ENCODE data around the gene RAD9A.
"Not testable (repeated sequence)": the region's sequence is repeated elsewhere in the genome, so short reads cannot be mapped to it uniquely, and the experiment has no call there.

Gene RAD9A

GRCh38 chr11:67397536-67397935 lies 5.8 kb downstream of the RAD9A start:
- no peak for DNase-seq (ENCODE audit: low read depth)

DNA sequence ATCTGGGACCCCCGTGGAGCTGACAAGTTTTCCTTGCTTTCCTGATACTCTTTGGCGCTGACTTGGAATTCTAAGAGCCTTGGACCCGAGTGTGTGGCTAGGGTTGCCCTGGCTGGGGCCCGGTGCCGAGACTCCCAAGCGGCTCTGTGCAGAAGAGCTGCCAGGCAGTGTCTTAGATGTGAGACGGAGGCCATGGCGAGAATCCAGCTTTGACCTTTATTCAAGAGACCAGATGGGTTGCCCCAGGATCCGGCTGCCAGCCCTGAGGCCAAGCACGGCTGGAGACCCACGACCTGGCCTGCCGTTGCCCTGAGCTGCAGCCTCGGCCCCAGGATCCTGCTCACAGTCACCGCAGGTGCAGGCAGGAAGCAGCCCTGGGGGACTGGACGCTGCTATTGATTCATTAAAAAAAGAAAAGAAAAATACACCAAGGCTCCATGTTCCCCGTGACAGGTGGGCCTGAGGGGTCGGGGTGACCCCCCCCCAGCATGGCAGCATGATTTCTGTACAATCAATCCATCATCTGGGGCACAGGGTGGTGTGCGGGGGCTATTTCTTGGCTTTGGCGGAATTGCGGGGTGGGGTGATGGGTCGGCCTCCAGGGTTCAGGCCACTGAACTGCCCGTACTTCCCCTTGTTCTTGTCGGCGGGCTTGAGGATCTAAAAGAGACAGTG lies 6.3 kb downstream of the RAD9A start:
- no peak for DNase-seq (ENCODE audit: low read depth)

DNA sequence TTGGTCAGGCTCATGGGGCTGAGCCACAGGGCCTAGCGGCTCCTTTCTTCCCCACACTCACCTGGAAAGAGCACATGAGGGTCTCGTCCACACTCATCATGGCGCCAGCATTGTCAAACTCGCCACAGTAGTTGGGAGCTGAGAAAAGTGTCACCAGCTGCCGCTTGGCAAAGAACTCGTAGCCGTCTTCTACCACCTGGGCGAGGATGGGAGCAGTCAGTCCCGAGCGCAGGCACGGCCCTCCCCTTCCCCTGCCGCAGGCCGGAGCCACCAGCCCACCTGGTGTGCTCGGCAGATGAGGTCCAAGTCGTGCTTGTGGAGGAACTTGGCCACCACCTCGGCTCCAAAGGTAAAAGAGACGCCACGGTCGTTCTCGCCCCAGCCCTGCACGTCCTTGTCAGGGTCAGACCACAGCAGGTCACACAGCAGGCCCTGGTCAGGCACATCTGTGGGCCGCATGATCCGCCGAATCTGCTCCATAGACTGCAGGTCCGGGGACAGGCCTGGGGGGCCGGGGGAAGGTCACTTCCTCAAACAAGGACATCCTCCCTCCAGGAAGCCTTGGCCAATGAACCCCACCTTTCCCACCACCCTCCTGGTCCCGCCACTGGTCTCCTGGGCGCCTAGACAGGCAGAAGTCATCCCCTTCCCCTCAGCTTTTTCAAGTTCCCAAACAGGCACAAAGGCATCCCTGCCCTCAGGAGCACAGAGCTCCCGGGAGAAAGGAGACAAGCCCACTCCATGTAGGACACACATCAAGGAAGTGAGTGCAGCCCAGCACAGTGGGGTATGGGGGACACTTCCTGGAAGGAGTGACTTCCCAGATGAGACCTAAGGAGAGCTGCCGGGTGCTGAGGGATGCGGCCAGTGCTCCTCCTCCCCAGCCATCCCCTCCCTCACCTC lies 7.1 kb downstream of the RAD9A start:
- no peak for DNase-seq (ENCODE audit: low read depth)

- DNase-seq (ENCODE audit: low read depth), result no peak
These were observed 8.6 kb downstream of the RAD9A start for GRCh38 chr11:67400251-67400941.

DNA sequence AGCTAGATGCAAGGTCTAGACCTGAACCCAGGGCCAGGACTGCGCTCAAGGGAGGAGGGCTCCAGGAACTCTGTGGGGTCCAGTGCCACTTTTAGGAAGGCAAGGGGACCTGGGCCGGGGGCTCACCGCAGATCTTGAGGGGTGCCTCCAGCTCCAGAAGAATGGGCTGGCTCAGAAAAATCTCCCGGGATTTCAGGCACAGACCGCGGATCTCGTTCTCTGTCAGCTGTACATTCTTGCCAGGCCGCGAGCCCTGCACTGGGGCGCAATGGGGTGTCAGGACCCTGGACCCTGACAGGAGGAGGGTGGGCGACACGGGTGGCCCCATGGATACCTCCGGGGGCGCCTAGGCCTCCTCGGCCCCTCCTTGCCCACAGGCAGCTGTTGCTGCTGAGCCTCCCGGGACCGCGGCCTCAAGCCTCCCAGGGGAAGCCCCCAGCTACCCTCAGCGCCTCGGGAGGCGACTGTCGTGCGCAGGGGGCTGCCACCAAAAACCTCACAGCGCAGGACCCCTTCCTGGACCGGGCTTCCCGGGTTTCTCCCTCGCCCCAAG lies 9.2 kb downstream of the RAD9A start:
- DNase-seq (ENCODE audit: low read depth), result no peak

- peak; percentile 86 for DNase-seq (ENCODE audit: low read depth)
These were observed 9.9 kb downstream of the RAD9A start, which contains the start of gene PPP1CA for GRCh38 chr11:67401495-67402191. Gene PPP1CA (minus strand): TSS chr11:67401858. CDS start chr11:67401782, 76 bp downstream.

GRCh38 chr11:67402192-67402839 lies 10.5 kb downstream of the RAD9A start:
- DNase-seq (ENCODE audit: low read depth), result not testable (repeated sequence)

GRCh38 chr11:67403085-67403484 lies 11.3 kb downstream of the RAD9A start:
- not testable (repeated sequence) for DNase-seq (ENCODE audit: low read depth)

GRCh38 chr11:67404515-67405195 lies 12.9 kb downstream of the RAD9A start:
- DNase-seq (ENCODE audit: low read depth), result no peak

DNA sequence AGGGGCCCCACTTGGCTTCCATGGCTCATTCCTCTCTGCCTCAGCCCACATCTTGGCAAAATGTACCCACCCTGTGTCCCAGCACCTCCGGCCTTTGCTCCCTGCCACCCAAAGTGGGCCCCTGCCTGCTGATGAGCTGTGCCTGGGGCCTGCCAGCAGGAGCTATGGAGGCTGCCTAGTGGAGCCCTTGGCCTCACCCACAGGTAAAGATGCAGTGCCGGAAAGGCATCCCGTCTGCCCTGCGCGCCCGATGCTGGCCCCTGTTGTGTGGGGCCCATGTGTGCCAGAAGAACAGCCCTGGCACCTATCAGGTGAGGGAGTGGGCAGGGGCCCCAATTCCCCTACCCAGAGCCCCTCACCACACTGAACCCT lies 13.4 kb downstream of the RAD9A start:
- no peak for DNase-seq (ENCODE audit: low read depth)

GRCh38 chr11:67405688-67406339 lies 14.0 kb downstream of the RAD9A start:
- DNase-seq (ENCODE audit: low read depth), result no peak

DNA sequence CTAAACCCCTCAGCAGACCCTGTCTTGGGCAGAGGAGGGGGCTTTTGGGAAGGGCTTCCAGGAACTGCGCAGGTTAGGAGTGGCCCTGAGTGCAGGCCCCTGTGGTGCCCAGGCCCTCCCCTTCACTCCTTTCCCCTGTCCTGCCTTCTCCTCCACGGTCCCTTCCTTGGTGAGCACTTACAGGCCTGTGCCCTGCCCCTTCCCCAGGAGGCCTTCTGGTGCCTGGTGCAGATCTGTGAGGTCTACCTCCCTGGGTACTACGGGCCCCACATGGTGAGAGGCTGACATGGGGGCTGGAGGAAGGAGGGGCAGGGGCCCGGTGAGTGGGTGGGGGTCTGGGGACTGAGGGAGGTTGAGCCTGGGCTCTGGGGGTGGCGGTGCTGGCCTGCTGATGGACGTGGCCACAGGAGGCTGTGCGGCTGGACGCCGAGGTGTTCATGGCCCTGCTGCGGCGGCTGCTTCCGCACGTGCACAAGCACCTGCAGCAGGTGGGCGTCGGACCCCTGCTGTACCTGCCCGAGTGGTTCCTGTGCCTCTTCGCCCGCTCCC lies 14.7 kb downstream of the RAD9A start:
- no peak for DNase-seq (ENCODE audit: low read depth)

DNA sequence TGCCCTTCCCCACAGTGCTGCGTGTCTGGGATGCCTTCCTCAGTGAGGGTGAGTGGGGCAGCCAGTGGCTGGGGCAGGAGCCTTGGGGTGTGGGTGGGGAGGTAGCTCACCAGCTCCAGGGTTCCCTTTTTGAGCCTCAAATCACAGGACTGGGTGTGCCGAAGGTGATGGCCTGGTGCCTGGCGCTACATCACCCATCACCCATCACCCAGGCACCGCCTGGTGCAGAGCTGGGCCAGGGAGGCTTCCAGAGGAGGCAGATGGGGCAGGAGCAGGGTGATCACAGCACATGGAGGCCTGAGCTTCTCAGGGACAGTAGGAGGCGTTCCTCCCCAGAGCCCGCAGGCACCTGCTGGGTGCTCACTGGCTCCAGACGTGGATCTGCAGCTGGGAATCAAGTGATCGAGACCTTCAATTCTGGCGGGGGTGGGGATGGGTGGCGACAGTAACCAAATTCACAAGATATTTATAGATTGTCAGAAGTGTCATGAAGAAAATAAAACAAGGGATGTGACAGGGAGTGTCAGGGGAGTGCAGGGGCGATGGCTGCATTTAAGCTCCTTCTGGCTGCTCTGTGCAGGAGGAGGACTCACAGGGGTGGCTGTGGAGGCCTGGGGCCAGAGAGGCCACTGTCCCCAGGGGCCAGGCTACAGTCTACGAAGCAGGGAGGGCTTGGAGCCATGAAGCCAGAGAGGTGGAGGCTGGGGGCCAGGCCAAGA lies 15.3 kb downstream of the RAD9A start:
- DNase-seq (ENCODE audit: low read depth), result no peak

- no peak for DNase-seq (ENCODE audit: low read depth)
These were observed 15.9 kb downstream of the RAD9A start for GRCh38 chr11:67407688-67408163.

DNA sequence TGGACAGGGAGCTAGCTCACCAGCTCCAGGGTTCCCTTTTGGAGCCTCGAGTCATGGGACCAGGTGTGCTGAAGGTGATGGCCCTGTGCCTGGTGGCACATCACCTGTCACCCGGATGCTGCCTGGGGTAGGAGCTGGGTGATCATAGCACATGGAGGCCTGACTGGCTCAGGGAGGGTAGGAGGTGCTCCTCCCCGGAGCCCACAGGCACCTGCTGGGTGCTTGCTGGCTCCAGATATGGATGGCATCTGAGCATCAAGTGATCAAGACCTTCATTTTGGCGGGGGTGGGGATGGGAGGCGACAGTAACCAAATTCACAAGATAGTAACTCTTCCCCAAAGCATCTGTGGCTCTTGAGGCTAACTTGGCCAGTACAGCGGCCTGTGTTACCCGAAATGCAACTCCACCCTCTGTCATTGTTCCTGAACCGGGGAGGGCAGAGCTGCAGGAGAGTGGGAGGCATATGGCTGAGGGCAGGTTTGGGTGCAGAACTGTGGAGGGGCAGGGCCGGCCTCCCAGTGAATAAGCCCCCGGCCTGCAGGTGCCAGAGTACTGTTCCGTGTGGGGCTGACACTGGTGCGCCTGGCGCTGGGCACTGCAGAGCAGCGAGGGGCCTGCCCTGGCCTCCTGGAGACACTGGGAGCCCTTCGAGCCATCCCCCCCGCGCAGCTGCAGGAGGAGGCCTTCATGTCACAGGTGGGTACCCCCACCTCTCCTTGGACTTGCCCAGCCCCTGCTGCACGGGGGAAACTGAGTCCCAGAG lies 16.8 kb downstream of the RAD9A start:
- DNase-seq (ENCODE audit: low read depth), result no peak

- DNase-seq (ENCODE audit: low read depth), result no peak
These were observed 17.5 kb downstream of the RAD9A start for GRCh38 chr11:67409261-67409666.

GRCh38 chr11:67409781-67410368 lies 18.1 kb downstream of the RAD9A start:
- DNase-seq (ENCODE audit: low read depth), result no peak

DNA sequence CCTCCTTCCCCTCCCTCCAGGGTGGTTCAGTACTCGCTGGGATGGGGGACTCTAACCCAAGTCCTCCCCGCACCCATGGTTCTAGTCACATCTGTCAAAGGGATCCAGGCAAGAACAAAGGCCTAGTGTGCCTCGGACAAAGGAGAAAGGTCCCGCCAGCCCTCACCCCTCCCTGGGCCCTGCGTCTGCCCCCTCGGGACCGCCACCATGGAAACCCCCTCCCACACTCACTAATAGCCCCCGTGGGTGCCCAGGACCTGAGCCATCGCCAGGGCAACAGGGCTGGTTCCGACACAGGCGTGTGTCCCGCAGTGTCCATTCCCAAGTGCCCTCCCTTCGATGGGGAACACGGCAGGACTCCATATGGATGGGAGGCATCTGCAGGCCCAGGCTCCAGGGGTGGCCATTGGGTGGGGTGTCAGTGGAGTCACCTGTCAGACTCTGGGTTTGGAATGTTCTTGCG lies 18.6 kb downstream of the RAD9A start:
- no peak for DNase-seq (ENCODE audit: low read depth)
